PC-3 (cell line): Measurements from ENCODE around the gene ZMYM2.

Experiments used
- EZH2 ChIP-seq: fragments of 300-600 bp; sonication (generic); IDR thresholded peaks from one replicate; pipeline ENCODE4 v1.6.1; 2017; ENCODE audit warnings: antibody characterized with exemption, mild to moderate bottlenecking, low read length; ENCODE audit not compliant: unreplicated experiment
- EZH2phosphoT487 ChIP-seq: fragments of 300-600 bp; sonication (generic); IDR thresholded peaks from 2 replicates; pipeline ENCODE4 v1.6.1; 2018; ENCODE audit warnings: mild to moderate bottlenecking, antibody characterized with exemption, low read length, borderline replicate concordance
- TF ChIP-seq, protein P1 (sequence below): fragments of 300-600 bp; sonication (generic); conservative IDR thresholded peaks from 2 replicates; pipeline ENCODE4 v1.5.1; 2017; ENCODE audit warnings: antibody characterized with exemption, low read depth, mild to moderate bottlenecking, low read length

DNA sequence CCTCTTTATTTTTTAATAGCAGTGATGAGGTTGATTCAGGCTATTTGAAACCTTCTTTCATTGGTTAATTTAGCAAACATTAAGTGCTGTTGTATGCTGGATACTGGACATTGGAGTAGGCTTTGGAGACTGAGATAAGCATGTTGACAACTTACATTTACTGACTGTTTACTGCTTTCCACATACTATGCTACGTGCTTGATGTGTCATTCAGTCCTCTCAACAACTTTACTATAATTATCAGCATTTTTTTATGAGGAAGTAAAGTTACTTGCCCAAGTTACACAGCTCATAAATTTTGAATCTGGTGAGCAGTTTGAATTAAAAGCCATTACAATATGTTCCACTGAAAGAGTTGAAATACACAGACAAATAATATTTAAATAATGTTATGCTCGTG, 118.6 kb downstream of the ZMYM2 start:
- TF ChIP-seq, protein P1, sequence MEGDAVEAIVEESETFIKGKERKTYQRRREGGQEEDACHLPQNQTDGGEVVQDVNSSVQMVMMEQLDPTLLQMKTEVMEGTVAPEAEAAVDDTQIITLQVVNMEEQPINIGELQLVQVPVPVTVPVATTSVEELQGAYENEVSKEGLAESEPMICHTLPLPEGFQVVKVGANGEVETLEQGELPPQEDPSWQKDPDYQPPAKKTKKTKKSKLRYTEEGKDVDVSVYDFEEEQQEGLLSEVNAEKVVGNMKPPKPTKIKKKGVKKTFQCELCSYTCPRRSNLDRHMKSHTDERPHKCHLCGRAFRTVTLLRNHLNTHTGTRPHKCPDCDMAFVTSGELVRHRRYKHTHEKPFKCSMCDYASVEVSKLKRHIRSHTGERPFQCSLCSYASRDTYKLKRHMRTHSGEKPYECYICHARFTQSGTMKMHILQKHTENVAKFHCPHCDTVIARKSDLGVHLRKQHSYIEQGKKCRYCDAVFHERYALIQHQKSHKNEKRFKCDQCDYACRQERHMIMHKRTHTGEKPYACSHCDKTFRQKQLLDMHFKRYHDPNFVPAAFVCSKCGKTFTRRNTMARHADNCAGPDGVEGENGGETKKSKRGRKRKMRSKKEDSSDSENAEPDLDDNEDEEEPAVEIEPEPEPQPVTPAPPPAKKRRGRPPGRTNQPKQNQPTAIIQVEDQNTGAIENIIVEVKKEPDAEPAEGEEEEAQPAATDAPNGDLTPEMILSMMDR: no peak
- TF ChIP-seq EZH2 (no peak), EZH2phosphoT487 (no peak)
